ENCODE results near the gene FBXO45. TPM values are rescaled to one million over a fixed set of nuclear protein-coding genes. Genes with fewer than 3 reads are reported as not detected.
"Not testable (repeated sequence)": the region's sequence is repeated elsewhere in the genome, so short reads cannot be mapped to it uniquely, and the experiment has no call there.

The FBXO45 gene
- total RNA-seq, 1 experiment from 2014 or later, result 20.4 TPM

DNA sequence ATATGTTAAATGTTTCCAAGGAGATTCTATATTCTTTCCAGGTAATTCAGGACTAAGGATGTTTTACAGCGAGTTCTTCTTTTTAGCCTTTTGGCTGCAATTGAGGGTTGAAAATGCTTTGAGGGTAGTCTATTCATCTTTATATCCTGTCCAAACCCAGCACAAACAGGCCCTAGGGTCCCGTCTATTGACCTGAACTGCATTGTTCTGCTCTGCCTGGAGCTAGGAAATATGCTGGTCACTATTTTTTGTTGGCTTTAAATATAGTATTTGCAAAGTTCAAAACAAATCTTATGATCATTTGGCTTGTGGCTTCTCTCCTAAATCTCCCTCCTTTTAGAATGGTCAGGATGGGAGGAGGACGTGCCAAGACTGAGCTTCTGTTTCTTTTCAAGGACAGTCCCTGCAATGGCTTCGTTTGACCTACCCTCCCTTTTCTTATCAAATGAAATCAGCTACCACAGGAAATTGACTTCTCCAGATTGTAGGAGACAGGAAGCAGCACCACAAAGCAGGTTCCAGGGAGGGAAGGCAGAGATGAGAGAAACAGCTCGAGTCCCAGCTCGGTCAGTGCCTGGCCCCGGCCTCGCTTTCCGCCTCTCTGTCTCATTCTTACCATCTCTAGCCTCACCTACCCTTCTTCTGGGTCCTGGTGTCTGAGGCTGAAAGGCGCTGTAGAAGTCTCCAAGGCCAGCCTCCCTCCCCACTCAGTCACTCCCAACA, 43.5 kb downstream of the FBXO45 start:
- H3K27me3 ChIP-seq (replicated peaks), result 0 out of 2 replicates have a peak, but pooled peaks cover 2% of the 10 kb centered on the region
- no peaks in the 10 kb centered on the region for H3K36me3 ChIP-seq
- no peaks in the 10 kb centered on the region for H3K4me1 ChIP-seq (replicated peaks)
- H3K4me3 ChIP-seq, result no peak overlapping the region
- H3K9me3 ChIP-seq (replicated peaks), result no peaks in the 10 kb centered on the region
- no peak for DNase-seq (ENCODE audit: low read depth in 1 of 2, low spot score in 2 of 2)
- no peak overlapping the region for H3K27ac ChIP-seq

DNA sequence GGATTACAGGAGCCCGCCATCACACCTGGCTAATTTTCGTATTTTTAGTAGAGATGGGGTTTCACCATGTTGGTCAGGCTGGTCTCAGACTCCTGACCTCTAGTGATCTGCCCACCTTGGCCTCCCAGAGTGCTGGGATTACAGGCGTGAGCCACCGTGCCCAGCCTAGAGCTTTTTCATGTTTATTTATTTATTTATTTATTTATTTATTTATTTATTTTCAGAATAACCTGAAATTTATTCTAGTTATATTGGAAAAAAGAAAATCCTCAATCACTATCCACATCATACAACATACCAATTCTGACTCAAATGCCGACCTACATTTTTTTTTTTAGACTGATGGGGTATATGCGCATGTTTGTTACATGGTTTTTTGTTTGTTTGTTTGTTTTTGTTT, 46.8 kb downstream of the FBXO45 start:
- H3K36me3 ChIP-seq; H3K27me3 ChIP-seq (replicated peaks); DNase-seq (ENCODE audit: low read depth in 1 of 2, low spot score in 2 of 2); H3K27ac ChIP-seq; H3K4me1 ChIP-seq (replicated peaks); H3K4me3 ChIP-seq; H3K9me3 ChIP-seq (replicated peaks): not testable (repeated sequence)

DNA sequence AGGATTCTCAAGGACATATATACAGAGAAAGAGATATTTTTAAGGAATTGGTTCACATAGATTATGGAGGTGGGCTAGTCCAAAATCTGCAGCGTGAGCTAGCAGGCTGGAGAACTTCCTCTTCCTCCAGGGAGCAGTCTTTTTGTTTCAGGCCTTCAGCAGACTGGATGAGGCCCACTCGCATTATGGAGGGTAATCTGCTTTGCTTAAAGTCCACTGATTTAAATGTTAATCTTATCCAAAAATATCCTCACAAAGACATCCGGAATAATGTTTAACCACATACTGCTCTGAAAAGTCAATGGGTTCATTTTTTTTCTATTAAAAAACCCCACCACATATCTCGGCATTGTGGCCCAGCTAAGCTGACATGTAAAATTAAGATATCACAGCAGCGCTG, 48.8 kb downstream of the FBXO45 start:
- H3K27me3 ChIP-seq (replicated peaks), result no peaks in the 10 kb centered on the region
- DNase-seq (ENCODE audit: low read depth in 1 of 2, low spot score in 2 of 2), result no peak

DNA sequence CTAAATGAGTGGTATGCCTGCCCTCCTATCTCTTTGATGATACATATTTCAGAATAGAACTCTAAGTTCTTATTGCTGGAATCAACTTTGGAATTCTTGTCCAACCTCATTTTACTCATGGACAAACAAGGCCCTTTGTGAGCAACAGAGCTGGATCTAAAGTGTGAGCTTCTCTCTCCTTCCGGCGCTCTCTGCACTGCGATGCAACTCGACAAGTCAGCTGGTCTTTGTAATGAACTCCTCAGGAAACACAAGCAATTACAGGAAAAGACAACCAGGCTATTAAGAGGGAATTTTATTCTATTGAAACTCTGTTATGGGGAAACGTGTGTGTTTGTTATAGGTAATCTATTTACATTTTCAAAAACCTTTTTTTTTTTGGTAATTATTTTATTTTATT, 50.8 kb downstream of the FBXO45 start:
- Histone ChIP-seq H3K4me3 (no peak overlapping the region), H3K27me3 (replicated peaks) (no peaks in the 10 kb centered on the region), H3K9me3 (replicated peaks) (no peaks in the 10 kb centered on the region), H3K27ac (no peak overlapping the region), H3K4me1 (replicated peaks) (no peaks in the 10 kb centered on the region), H3K36me3 (no peaks in the 10 kb centered on the region)
- no peak for DNase-seq (ENCODE audit: low read depth in 1 of 2, low spot score in 2 of 2)

More for the DNA sequence above, 48.8 kb downstream of the FBXO45 start:
- Histone ChIP-seq H3K9me3 (replicated peaks) (no peaks in the 10 kb centered on the region), H3K4me1 (replicated peaks) (no peaks in the 10 kb centered on the region), H3K36me3 (no peaks in the 10 kb centered on the region), H3K4me3 (no peak overlapping the region), H3K27ac (no peak overlapping the region)

DNA sequence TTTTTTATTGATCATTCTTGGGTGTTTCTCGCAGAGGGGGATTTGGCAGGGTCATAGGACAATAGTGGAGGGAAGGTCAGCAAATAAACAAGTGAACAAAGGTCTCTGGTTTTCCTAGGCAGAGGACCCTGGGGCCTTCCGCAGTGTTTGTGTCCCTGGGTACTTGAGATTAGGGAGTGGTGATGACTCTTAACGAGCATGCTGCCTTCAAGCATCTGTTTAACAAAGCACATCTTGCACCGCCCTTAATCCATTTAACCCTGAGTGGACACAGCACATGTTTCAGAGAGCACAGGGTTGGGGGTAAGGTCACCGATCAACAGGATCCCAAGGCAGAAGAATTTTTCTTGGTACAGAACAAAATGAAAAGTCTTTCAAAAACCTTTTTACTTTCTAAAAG, 51.2 kb downstream of the FBXO45 start:
- H3K4me3 ChIP-seq; H3K4me1 ChIP-seq (replicated peaks); DNase-seq (ENCODE audit: low read depth in 1 of 2, low spot score in 2 of 2); H3K27ac ChIP-seq; H3K27me3 ChIP-seq (replicated peaks); H3K36me3 ChIP-seq; H3K9me3 ChIP-seq (replicated peaks): not testable (repeated sequence)

DNA sequence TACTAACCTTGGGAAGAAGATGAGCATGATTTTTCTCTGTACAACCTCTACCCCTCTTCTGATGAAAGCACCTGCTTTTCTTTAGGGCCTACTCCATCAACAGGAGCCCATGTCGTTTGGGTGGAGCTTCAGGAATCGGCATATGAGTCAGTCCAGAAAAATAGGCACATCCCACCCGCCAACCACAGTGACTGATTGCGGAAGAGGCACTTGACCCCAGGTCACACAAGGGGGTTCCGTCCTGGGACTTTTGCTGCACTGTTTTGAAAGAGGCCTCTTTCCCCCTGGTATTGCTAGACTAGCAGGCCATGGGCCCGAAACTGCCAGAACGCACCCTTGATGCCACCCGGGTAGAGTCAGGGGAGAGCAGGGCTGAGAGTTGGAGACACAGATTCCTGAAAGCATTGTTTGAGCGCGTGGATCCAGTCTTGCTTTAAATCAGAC, 51.7 kb downstream of the FBXO45 start:
- no peaks in the 10 kb centered on the region for H3K4me1 ChIP-seq (replicated peaks)
- no peak overlapping the region for H3K4me3 ChIP-seq
- no peaks in the 10 kb centered on the region for H3K36me3 ChIP-seq
- H3K9me3 ChIP-seq (replicated peaks), result no peaks in the 10 kb centered on the region
- H3K27me3 ChIP-seq (replicated peaks), result no peaks in the 10 kb centered on the region
- no peak overlapping the region for H3K27ac ChIP-seq
- DNase-seq (ENCODE audit: low read depth in 1 of 2, low spot score in 2 of 2), result no peak

DNA sequence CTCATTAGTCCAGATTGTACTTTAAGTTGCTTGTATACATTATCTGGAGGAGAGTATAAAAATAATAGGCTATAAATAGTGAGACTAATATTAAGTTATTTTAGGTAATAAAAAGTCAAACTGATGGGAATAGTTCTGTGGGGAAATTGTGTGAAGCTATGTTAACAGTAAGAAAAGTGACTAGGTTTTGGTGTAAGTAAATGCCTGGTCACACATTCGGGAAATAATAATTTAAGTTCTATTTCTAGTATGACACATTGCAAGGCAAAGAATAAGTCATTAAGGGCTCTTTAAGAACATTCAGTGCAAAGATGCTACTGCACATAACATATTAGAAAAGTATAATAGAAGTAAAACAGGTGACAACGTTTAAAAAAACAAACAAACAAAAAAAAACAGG, 52.2 kb downstream of the FBXO45 start:
- no peak for DNase-seq (ENCODE audit: low read depth in 1 of 2, low spot score in 2 of 2)
- H3K36me3 ChIP-seq, result no peaks in the 10 kb centered on the region
- H3K4me3 ChIP-seq, result no peak overlapping the region
- no peak overlapping the region for H3K27ac ChIP-seq
- no peaks in the 10 kb centered on the region for H3K27me3 ChIP-seq (replicated peaks)
- no peaks in the 10 kb centered on the region for H3K9me3 ChIP-seq (replicated peaks)
- H3K4me1 ChIP-seq (replicated peaks), result no peaks in the 10 kb centered on the region

DNA sequence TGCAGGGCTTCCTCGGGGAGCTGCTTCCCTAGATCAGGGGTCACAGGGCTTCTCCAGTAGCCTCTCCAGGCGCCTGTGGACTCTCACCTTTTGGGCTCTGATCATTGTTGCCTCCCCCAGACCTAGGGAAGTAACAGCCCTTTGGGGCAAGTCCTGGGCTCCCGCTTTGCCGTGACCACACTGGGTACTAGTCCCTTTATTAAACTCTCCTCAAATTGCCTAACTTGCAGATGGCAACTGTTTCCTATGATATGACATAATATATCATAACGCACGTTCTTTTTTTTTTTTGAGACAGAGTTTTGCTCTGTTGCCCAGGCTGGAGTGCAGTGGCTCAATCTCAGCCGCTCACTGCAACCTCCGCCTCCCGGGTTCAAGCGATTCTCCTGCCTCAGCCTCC, 53.2 kb downstream of the FBXO45 start:
- H3K27me3 ChIP-seq (replicated peaks), result no peaks in the 10 kb centered on the region; the same call in 1 of the 2 replicates
- no peaks in the 10 kb centered on the region for H3K9me3 ChIP-seq (replicated peaks)
- no peaks in the 10 kb centered on the region for H3K4me1 ChIP-seq (replicated peaks)
- no peak overlapping the region for H3K4me3 ChIP-seq
- H3K27ac ChIP-seq, result no peak overlapping the region
- DNase-seq (ENCODE audit: low read depth in 1 of 2, low spot score in 2 of 2), result no peak
- no peaks in the 10 kb centered on the region for H3K36me3 ChIP-seq

DNA sequence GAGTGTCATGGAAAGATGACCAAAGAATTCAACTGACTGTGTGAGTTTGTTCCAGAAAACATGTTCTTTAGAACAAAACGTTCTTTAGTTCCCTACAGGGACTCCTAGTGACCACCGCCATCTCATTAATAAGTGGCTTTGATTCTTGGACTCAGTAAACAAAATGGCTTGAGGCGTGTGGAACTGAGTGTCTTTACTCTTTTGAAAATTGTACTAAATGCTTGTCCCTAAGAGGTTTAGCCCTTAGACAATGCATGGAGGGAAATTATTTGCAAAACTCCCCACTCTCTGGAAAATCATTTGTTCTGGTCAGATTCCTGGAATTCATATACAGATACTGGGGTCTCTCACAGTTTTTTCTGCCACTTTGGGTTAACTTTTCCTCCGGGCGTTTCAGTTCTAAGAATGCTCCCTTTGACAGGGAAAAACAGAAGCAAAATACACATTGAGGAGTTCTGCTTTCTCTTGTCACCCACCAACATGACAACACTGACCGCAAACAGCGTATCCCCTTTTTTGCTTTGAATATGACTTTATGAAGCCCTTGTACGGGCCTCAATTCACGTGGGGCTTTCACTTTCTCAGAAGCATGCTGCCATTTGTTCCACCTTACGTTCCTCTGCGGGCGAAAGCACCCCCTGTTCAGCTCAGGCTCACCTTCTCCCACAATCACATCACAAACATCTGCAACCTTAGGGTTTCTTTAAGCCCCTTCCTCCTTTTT, 55.8 kb downstream of the FBXO45 start:
- Histone ChIP-seq H3K4me1 (replicated peaks) (no peaks in the 10 kb centered on the region), H3K27me3 (replicated peaks) (no peaks in the 10 kb centered on the region; the same call in 1 of the 2 replicates)

DNA sequence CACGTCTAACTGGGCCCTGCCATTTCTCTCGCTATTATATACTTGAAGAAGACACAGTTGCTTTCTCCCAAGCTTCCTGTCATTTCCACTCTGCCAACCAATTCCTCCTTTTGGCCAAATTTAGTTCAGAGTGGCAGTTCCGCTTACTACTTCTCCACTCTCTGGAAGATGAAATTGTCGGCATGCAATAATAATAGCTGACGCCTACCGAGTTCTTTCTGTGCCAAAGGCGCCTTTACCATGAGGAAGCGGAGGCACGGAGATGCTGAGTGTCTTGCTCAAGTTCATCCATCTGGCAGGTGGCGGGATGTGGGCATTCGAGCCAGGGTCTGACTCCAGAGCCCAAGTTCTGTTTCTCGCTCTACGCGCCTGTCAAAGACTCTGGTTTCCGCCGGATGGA, 56.4 kb downstream of the FBXO45 start:
- Histone ChIP-seq H3K27ac (no peak overlapping the region), H3K9me3 (replicated peaks) (no peaks in the 10 kb centered on the region), H3K27me3 (replicated peaks) (no peaks in the 10 kb centered on the region; the same call in 1 of the 2 replicates), H3K4me1 (replicated peaks) (no peaks in the 10 kb centered on the region), H3K4me3 (no peak overlapping the region), H3K36me3 (no peaks in the 10 kb centered on the region)
- DNase-seq (ENCODE audit: low read depth in 1 of 2, low spot score in 2 of 2), result no peak

More for the DNA sequence above, 55.8 kb downstream of the FBXO45 start:
- H3K27ac ChIP-seq, result no peak overlapping the region
- H3K36me3 ChIP-seq, result no peaks in the 10 kb centered on the region
- no peak overlapping the region for H3K4me3 ChIP-seq
- H3K9me3 ChIP-seq (replicated peaks), result no peaks in the 10 kb centered on the region
- DNase-seq (ENCODE audit: low read depth in 1 of 2, low spot score in 2 of 2), result no peak

DNA sequence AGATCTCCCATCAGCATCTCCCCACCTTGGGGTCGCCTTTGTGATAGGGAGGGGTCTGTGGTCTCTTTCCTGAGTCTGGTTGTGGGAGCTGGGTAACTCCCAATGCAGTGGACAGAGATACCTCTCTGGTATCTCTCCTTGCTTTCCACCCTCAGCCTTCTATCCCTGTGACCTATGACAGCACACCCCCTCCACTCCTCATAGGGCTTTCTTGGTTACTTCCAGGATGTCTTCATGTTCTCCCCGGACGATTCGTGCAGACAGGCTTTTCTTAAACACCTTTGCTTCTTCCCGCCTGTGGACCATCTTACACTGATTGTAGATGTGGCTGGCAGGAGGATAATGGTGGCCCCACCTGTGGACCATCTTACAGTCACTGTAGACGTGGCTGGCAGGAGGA, 56.9 kb downstream of the FBXO45 start:
- Histone ChIP-seq H3K27ac (no peak overlapping the region), H3K4me1 (replicated peaks) (no peaks in the 10 kb centered on the region), H3K27me3 (replicated peaks) (no peaks in the 10 kb centered on the region; the same call in 1 of the 2 replicates), H3K9me3 (replicated peaks) (no peaks in the 10 kb centered on the region), H3K4me3 (no peak overlapping the region), H3K36me3 (no peaks in the 10 kb centered on the region)
- no peak for DNase-seq (ENCODE audit: low read depth in 1 of 2, low spot score in 2 of 2)

DNA sequence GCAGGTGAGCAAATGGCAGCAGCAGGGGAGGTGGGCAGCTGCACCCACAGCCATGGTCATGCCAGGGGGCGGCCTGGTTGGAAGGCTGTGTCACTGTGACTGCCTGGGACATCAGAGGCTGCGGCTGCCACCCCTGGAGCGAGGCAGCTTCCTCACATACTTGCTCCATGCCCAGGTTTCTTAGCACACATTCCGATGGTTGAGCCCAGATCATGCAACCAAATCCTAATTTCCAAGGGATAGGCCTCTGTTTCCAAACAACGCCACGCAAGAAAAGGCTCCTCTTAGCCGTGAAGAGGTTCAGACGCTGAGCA, 59.4 kb downstream of the FBXO45 start:
- Histone ChIP-seq H3K27me3 (replicated peaks) (no peaks in the 10 kb centered on the region; the same call in 1 of the 2 replicates), H3K36me3 (no peaks in the 10 kb centered on the region), H3K9me3 (replicated peaks) (no peaks in the 10 kb centered on the region), H3K27ac (no peak overlapping the region), H3K4me1 (replicated peaks) (peaks cover 8% of the 10 kb centered on the region), H3K4me3 (no peak overlapping the region)
- no peak for DNase-seq (ENCODE audit: low read depth in 1 of 2, low spot score in 2 of 2)

DNA sequence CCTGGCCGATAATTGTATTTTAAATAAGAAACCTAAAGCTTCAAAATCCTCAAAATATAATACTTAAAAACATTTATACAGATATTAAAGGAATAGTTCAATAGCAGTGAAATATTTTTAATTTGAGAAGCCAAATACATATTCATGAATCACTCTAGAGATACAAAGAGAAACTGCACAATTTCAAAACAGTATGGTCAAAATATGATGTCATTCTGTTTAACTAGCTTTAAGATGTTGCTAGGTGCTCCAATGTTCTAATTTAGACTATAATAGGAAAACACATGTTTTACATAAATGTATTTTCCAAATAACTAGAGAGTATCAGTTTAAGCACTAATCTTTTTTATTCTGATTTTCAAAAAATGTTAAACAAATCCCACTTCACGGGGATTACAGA, 60.8 kb downstream of the FBXO45 start:
- Histone ChIP-seq H3K36me3 (no peaks in the 10 kb centered on the region), H3K9me3 (replicated peaks) (no peaks in the 10 kb centered on the region), H3K27me3 (replicated peaks) (no peaks in the 10 kb centered on the region; the same call in 1 of the 2 replicates), H3K4me3 (no peak overlapping the region), H3K4me1 (replicated peaks) (peaks cover 11% of the 10 kb centered on the region), H3K27ac (no peak overlapping the region)
- no peak for DNase-seq (ENCODE audit: low read depth in 1 of 2, low spot score in 2 of 2)

DNA sequence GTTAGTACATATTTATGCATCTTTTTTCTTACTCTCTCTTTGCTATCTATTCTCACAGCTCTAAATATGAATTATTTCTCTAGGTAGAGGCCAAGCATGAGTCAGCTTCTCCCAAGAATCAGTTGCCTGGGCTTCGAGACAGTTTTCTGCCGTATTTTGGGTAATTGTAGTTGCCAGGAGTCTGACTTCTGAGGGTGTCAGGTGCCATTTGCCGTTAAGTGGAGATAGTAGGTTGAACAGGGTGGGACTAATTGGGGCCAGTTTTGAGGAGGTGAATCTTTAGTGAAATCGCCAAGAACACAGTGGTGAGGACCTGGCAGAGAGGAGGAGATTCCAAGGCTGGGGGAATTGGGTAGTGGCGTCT, 63.2 kb downstream of the FBXO45 start:
- Histone ChIP-seq H3K4me1 (replicated peaks) (peaks cover 11% of the 10 kb centered on the region), H3K36me3 (no peaks in the 10 kb centered on the region), H3K4me3 (peak overlapping the region; percentile 48), H3K27me3 (replicated peaks) (no peaks in the 10 kb centered on the region; the same call in 1 of the 2 replicates), H3K9me3 (replicated peaks) (no peaks in the 10 kb centered on the region), H3K27ac (peak overlapping the region; percentile 72)
- no peak for DNase-seq (ENCODE audit: low read depth in 1 of 2, low spot score in 2 of 2)

All from SJSA1 (cell line).